HepG2 (cell line): Measurements from ENCODE around the gene FURIN. TPM values are rescaled to one million over a fixed set of nuclear protein-coding genes. Genes with fewer than 3 reads are reported as not detected.

Source experiments
- ARNT2 ChIP-seq: sonication (generic); formaldehyde crosslinking; IDR thresholded peaks from 2 replicates; pipeline ENCODE4 v1.8.0; 2022; ENCODE audit warnings: mild to moderate bottlenecking, low read depth, missing genetic modification reagents, moderate library complexity
- GTF3A ChIP-seq: sonication (generic); formaldehyde crosslinking; conservative IDR thresholded peaks from 2 replicates; pipeline ENCODE4 v1.4.0; 2020; ENCODE audit warnings: mild to moderate bottlenecking, missing genetic modification reagents
- HOXA3 ChIP-seq: sonication (generic); formaldehyde crosslinking; IDR thresholded peaks from 2 replicates; pipeline ENCODE4 v1.5.0; 2020; ENCODE audit warnings: missing genetic modification reagents
- KDM2A ChIP-seq: sonication (generic); formaldehyde crosslinking; IDR thresholded peaks from 2 replicates; pipeline ENCODE4 v1.4.0; 2020; ENCODE audit warnings: low read depth, missing genetic modification reagents, borderline replicate concordance
- MYNN ChIP-seq: sonication (generic); formaldehyde crosslinking; IDR thresholded peaks from 2 replicates; pipeline ENCODE4 v1.4.0; 2020; ENCODE audit warnings: mild to moderate bottlenecking, low read depth, missing genetic modification reagents
- NFYC ChIP-seq: IDR thresholded peaks from 2 replicates; pipeline ENCODE4 v1.6.1; 2016; ENCODE audit warnings: missing genetic modification reagents, missing compliant biosample characterization
- NKX3-1 ChIP-seq: sonication (generic); formaldehyde crosslinking; IDR thresholded peaks from 2 replicates; pipeline ENCODE4 v1.5.0; 2020; ENCODE audit warnings: missing genetic modification reagents
- PHF20 ChIP-seq: sonication (generic); formaldehyde crosslinking; IDR thresholded peaks from 2 replicates; pipeline ENCODE4 v1.5.0; 2020; ENCODE audit warnings: mild to moderate bottlenecking, missing genetic modification reagents
- ZNF160 ChIP-seq: sonication (generic); formaldehyde crosslinking; IDR thresholded peaks from 2 replicates; pipeline ENCODE4 v1.8.0; 2022; ENCODE audit warnings: mild to moderate bottlenecking, inconsistent platforms, missing genetic modification reagents
- ZNF674 ChIP-seq: sonication (generic); formaldehyde crosslinking; IDR thresholded peaks from 2 replicates; pipeline ENCODE4 v1.5.0; 2020; ENCODE audit warnings: low read depth, mild to moderate bottlenecking, missing genetic modification reagents
- polyA plus RNA-seq, 8 experiments: library from polyadenylated mRNA; depleted of rRNA in 3 of 8; stranded (reverse) in 7 of 8; unstranded in 1 of 8; fragments of >200 nt; fragmentation: Illumina TruSeq in 4 of 8; extraction: Trizol in 4 of 8; gene quantifications; 2 replicates each; pipeline versions ENCODE4 v1.2.1 to v1.2.3, GENCODE V29; 2011 to 2016; ENCODE audit warnings: low read depth in 4 of 8, missing spikeins in 1 of 8, mixed read lengths in 1 of 8; ENCODE audit not compliant: insufficient read depth in 1 of 8
- total RNA-seq, 5 experiments: library from RNA; depleted of rRNA; stranded (reverse); fragments of >200 nt; fragmentation: Illumina TruSeq; extraction: Trizol; gene quantifications; 2 replicates each; pipeline ENCODE4 v1.2.3, GENCODE V29; 2016; ENCODE audit warnings: low read depth in 1 of 5
- TF ChIP-seq, protein P1 (sequence below): sonication (generic); formaldehyde crosslinking; conservative IDR thresholded peaks from 2 replicates; pipeline ENCODE4 v1.4.0; 2020; ENCODE audit warnings: missing genetic modification reagents
- TF ChIP-seq, protein P2 (sequence below): sonication (generic); formaldehyde crosslinking; IDR thresholded peaks from 2 replicates; pipeline ENCODE4 v1.4.0; 2020; ENCODE audit warnings: missing genetic modification reagents
- TF ChIP-seq, protein P3 (sequence below): sonication (generic); formaldehyde crosslinking; conservative IDR thresholded peaks from 2 replicates; pipeline ENCODE4 v1.4.0; 2020; ENCODE audit warnings: missing genetic modification reagents
- TF ChIP-seq, protein P4 (sequence below): sonication (generic); formaldehyde crosslinking; IDR thresholded peaks from 2 replicates; pipeline ENCODE4 v1.8.0; 2022; ENCODE audit warnings: missing genetic modification reagents, mild to moderate bottlenecking, borderline replicate concordance
- TF ChIP-seq, protein P5 (sequence below): sonication (generic); formaldehyde crosslinking; IDR thresholded peaks from 2 replicates; pipeline ENCODE4 v1.4.0; 2020; ENCODE audit warnings: mild to moderate bottlenecking, missing genetic modification reagents, borderline replicate concordance
- TF ChIP-seq, protein P6 (sequence below): sonication (generic); formaldehyde crosslinking; IDR thresholded peaks from 2 replicates; pipeline ENCODE4 v1.4.0; 2020; ENCODE audit warnings: missing genetic modification reagents

FURIN gene
- total and polyA plus RNA-seq, 2 of the 13 experiments (the other 11 are each of a cell fraction or from before 2014, with no cell fraction given): 15.2 to 17.4 TPM

DNA sequence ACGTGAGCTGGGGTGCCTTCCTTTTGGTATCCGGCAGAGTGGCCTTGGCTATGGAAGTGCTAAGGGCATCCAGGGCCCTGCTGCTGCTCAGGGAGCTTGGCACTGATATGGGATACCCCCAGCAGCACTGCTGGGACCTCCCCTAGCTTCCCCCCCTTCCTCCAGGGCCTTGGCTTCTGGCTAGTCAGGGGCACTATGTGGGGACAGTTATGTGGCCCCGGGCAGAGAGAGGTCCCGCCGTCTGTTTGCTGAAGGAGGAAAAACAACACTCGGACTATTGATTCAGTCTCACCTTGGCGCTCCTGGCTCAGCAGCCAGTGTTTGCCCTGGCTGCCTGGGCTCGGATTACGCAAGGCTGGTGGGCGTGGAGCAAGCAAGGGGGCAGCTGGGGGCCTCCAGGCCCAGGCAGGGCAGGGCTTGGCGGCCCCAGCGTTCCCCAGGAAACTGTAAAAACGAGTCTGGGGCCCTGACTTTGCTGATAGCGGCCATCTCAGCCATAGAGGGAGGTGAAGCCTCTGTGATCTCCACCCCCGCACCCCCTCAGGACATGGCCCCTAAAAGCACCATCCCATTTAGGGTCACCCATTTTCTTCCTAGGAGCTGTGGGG, 5.7 kb downstream of the FURIN start (continued):
- TF ChIP-seq, protein P1, sequence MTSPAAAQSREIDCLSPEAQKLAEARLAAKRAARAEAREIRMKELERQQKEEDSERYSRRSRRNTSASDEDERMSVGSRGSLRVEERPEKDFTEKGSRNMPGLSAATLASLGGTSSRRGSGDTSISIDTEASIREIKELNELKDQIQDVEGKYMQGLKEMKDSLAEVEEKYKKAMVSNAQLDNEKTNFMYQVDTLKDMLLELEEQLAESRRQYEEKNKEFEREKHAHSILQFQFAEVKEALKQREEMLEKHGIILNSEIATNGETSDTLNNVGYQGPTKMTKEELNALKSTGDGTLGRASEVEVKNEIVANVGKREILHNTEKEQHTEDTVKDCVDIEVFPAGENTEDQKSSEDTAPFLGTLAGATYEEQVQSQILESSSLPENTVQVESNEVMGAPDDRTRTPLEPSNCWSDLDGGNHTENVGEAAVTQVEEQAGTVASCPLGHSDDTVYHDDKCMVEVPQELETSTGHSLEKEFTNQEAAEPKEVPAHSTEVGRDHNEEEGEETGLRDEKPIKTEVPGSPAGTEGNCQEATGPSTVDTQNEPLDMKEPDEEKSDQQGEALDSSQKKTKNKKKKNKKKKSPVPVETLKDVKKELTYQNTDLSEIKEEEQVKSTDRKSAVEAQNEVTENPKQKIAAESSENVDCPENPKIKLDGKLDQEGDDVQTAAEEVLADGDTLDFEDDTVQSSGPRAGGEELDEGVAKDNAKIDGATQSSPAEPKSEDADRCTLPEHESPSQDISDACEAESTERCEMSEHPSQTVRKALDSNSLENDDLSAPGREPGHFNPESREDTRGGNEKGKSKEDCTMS (CRISPR knock-in tag): no peak
- TF ChIP-seq, protein P2, sequence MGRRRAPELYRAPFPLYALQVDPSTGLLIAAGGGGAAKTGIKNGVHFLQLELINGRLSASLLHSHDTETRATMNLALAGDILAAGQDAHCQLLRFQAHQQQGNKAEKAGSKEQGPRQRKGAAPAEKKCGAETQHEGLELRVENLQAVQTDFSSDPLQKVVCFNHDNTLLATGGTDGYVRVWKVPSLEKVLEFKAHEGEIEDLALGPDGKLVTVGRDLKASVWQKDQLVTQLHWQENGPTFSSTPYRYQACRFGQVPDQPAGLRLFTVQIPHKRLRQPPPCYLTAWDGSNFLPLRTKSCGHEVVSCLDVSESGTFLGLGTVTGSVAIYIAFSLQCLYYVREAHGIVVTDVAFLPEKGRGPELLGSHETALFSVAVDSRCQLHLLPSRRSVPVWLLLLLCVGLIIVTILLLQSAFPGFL (CRISPR knock-in tag): no peak
- TF ChIP-seq, protein P3, sequence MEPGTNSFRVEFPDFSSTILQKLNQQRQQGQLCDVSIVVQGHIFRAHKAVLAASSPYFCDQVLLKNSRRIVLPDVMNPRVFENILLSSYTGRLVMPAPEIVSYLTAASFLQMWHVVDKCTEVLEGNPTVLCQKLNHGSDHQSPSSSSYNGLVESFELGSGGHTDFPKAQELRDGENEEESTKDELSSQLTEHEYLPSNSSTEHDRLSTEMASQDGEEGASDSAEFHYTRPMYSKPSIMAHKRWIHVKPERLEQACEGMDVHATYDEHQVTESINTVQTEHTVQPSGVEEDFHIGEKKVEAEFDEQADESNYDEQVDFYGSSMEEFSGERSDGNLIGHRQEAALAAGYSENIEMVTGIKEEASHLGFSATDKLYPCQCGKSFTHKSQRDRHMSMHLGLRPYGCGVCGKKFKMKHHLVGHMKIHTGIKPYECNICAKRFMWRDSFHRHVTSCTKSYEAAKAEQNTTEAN (CRISPR knock-in tag): no peak
- peak; percentile 41; the same call in 1 of the 2 replicates for TF ChIP-seq NFYC (CRISPR knock-in tag)
- 0 out of 2 replicates have a peak, but pooled peaks have one; percentile 84 for TF ChIP-seq ZNF160 (CRISPR knock-in tag)
- TF ChIP-seq NKX3-1 (CRISPR knock-in tag): peak; percentile 78; the same call in 1 of the 2 replicates
- TF ChIP-seq, protein P4, sequence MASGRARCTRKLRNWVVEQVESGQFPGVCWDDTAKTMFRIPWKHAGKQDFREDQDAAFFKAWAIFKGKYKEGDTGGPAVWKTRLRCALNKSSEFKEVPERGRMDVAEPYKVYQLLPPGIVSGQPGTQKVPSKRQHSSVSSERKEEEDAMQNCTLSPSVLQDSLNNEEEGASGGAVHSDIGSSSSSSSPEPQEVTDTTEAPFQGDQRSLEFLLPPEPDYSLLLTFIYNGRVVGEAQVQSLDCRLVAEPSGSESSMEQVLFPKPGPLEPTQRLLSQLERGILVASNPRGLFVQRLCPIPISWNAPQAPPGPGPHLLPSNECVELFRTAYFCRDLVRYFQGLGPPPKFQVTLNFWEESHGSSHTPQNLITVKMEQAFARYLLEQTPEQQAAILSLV (CRISPR knock-in tag): peak; percentile 95
- TF ChIP-seq HOXA3 (CRISPR knock-in tag): peak; percentile 94
- TF ChIP-seq MYNN: no peak
- TF ChIP-seq, protein P5, sequence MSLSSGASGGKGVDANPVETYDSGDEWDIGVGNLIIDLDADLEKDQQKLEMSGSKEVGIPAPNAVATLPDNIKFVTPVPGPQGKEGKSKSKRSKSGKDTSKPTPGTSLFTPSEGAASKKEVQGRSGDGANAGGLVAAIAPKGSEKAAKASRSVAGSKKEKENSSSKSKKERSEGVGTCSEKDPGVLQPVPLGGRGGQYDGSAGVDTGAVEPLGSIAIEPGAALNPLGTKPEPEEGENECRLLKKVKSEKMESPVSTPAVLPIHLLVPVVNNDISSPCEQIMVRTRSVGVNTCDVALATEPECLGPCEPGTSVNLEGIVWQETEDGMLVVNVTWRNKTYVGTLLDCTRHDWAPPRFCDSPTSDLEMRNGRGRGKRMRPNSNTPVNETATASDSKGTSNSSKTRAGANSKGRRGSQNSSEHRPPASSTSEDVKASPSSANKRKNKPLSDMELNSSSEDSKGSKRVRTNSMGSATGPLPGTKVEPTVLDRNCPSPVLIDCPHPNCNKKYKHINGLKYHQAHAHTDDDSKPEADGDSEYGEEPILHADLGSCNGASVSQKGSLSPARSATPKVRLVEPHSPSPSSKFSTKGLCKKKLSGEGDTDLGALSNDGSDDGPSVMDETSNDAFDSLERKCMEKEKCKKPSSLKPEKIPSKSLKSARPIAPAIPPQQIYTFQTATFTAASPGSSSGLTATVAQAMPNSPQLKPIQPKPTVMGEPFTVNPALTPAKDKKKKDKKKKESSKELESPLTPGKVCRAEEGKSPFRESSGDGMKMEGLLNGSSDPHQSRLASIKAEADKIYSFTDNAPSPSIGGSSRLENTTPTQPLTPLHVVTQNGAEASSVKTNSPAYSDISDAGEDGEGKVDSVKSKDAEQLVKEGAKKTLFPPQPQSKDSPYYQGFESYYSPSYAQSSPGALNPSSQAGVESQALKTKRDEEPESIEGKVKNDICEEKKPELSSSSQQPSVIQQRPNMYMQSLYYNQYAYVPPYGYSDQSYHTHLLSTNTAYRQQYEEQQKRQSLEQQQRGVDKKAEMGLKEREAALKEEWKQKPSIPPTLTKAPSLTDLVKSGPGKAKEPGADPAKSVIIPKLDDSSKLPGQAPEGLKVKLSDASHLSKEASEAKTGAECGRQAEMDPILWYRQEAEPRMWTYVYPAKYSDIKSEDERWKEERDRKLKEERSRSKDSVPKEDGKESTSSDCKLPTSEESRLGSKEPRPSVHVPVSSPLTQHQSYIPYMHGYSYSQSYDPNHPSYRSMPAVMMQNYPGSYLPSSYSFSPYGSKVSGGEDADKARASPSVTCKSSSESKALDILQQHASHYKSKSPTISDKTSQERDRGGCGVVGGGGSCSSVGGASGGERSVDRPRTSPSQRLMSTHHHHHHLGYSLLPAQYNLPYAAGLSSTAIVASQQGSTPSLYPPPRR (CRISPR knock-in tag): peak; percentile 100
- TF ChIP-seq PHF20 (CRISPR knock-in tag): no peak; the same call in 1 of the 2 replicates
- peak; percentile 89; the same call in 1 of the 2 replicates for TF ChIP-seq GTF3A
- TF ChIP-seq, protein P6, sequence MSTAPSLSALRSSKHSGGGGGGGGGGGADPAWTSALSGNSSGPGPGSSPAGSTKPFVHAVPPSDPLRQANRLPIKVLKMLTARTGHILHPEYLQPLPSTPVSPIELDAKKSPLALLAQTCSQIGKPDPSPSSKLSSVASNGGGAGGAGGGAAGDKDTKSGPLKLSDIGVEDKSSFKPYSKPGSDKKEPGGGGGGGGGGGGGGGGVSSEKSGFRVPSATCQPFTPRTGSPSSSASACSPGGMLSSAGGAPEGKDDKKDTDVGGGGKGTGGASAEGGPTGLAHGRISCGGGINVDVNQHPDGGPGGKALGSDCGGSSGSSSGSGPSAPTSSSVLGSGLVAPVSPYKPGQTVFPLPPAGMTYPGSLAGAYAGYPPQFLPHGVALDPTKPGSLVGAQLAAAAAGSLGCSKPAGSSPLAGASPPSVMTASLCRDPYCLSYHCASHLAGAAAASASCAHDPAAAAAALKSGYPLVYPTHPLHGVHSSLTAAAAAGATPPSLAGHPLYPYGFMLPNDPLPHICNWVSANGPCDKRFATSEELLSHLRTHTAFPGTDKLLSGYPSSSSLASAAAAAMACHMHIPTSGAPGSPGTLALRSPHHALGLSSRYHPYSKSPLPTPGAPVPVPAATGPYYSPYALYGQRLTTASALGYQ (CRISPR knock-in tag): peak; percentile 99
- no peak for TF ChIP-seq ZNF674
- TF ChIP-seq KDM2A (CRISPR knock-in tag): peak; percentile 97
- TF ChIP-seq ARNT2: peak; percentile 96
